BJ (cell line): ENCODE results near the gene SQOR. TPM values are rescaled to one million over a fixed set of nuclear protein-coding genes. Genes with fewer than 3 reads are reported as not detected.
A peak's percentile ranks its signal among the peaks of the same experiment; 100 is the strongest.

ENCODE experiments used
- CTCF ChIA-PET: fragments of 350-600 bp; formaldehyde crosslinking; extraction: SDS; loops from one replicate; lab custom pipeline; 2021; ENCODE audit warnings: antibody characterized with exemption, inconsistent platforms; lab: Yijun Ruan, JAX
- POLR2A ChIA-PET: fragments of 300-600 bp; sonication (Branson Sonifier 250); formaldehyde crosslinking; extraction: SDS; loops from one replicate; lab custom pipeline; 2021; ENCODE audit warnings: antibody characterized with exemption; lab: Charles Lee
- DNase-seq: peaks from one replicate; pipeline ENCODE4 v3.0.0-alpha.2; 2011; ENCODE audit warnings: low read depth
- H3K27me3 ChIP-seq: 2 replicates; pipeline ENCODE4 v1.6.0; 2011; ENCODE audit warnings: low read length; ENCODE audit not compliant: control insufficient read depth, insufficient read depth
- H3K36me3 ChIP-seq: 2 replicates; pipeline ENCODE4 v1.5.1; 2011; ENCODE audit warnings: low read length; ENCODE audit not compliant: control insufficient read depth, insufficient read depth
- H3K4me3 ChIP-seq: 2 replicates; pipeline ENCODE4 v1.5.1; 2011; ENCODE audit warnings: low read depth, mild to moderate bottlenecking, control low read depth, low read length
- polyA plus RNA-seq: library from polyadenylated mRNA; depleted of rRNA; stranded (reverse); fragments of >200 nt; gene quantifications from 2 replicates; pipeline ENCODE4 v1.2.3, GENCODE V29; 2011
- TF ChIP-seq, protein P1 (sequence below): IDR thresholded peaks from 2 replicates; pipeline ENCODE4 v1.5.1; 2011; ENCODE audit warnings: low read depth, mild to moderate bottlenecking, control low read depth, inconsistent platforms, low read length, moderate library complexity; ENCODE audit not compliant: insufficient read depth

The SQOR gene
- polyA plus RNA-seq, 1 experiment, result 40.6 TPM

DNA sequence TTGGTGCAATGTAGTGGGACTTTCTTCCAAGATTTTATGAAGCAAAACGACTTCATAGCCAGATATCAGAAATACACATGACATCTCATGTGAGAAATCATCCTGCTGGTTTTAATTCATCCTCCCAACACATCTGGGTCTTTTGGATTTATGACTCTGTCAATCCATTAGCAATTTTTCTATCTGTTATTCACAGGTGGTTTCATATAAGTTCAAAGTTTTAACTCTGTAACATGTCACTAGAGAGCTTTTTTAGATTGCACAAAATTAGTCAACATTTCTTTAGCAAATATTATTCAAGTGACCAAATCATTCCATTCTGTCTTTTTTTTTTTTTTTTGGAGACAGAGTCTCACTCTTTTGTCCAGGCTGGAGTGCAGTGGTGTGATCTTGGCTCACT lies 30.4 kb downstream of the SQOR start:
- POLR2A ChIA-PET, result no interaction called here
- no peaks in the 10 kb centered on the region for H3K27me3 ChIP-seq
- CTCF ChIA-PET, result interaction anchor here (0.6 to 2.4 kb wide), 4 partner anchors 18 to 207 kb away, joined by 3 to 5 read pairs (median 3); no protein-coding TSS in a partner anchor
- no peak overlapping the region for H3K4me3 ChIP-seq
- H3K36me3 ChIP-seq, result no peaks in the 10 kb centered on the region
- TF ChIP-seq, protein P1, sequence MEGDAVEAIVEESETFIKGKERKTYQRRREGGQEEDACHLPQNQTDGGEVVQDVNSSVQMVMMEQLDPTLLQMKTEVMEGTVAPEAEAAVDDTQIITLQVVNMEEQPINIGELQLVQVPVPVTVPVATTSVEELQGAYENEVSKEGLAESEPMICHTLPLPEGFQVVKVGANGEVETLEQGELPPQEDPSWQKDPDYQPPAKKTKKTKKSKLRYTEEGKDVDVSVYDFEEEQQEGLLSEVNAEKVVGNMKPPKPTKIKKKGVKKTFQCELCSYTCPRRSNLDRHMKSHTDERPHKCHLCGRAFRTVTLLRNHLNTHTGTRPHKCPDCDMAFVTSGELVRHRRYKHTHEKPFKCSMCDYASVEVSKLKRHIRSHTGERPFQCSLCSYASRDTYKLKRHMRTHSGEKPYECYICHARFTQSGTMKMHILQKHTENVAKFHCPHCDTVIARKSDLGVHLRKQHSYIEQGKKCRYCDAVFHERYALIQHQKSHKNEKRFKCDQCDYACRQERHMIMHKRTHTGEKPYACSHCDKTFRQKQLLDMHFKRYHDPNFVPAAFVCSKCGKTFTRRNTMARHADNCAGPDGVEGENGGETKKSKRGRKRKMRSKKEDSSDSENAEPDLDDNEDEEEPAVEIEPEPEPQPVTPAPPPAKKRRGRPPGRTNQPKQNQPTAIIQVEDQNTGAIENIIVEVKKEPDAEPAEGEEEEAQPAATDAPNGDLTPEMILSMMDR, result no peak
- DNase-seq, result no peak

DNA sequence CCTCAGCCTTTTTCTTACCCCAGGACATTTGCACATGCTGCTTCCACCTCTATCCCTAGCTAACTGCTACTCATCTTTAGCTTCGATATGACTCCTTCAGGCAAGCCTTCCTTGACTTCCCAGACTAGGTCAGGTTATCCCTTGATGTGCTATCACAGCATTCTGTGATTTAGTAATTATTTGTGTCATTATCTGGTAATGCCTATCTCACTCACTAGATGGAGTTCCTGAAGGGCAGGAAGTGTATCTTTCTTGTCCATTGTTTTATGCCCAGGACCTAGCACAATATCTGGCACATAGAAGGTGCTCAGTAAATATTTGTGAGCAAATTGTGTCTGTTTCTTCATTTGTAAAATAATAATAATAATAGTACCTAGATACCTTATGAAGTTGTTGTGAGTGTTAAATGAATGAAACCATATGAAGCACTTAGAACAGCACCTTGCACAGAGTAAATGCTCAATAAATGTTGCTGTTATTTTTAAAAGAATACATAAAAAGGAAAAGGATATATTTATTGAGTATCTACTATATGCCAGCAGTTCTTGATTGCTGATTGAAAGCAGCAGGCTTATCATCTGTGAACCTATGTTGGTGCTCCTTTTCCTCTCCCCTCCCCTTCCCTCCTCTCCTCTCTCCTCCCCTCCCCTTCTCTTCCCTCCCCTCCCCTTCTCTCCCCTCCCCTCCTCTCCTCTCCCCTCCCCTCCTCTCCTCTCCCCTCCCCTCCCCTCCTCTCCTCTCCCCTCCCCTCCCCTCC lies 31.5 kb downstream of the SQOR start:
- ChIA-PET CTCF (interaction anchor here (0.8 kb wide), 1 partner anchor 25 kb away, joined by 3 read pairs; no protein-coding TSS in a partner anchor), POLR2A (no interaction called here)
- Histone ChIP-seq H3K36me3 (no peaks in the 10 kb centered on the region), H3K4me3 (no peak overlapping the region), H3K27me3 (no peaks in the 10 kb centered on the region)
- TF ChIP-seq, protein P1, result 0 out of 2 replicates have a peak, but pooled peaks have one; percentile 3
- no peak for DNase-seq

DNA sequence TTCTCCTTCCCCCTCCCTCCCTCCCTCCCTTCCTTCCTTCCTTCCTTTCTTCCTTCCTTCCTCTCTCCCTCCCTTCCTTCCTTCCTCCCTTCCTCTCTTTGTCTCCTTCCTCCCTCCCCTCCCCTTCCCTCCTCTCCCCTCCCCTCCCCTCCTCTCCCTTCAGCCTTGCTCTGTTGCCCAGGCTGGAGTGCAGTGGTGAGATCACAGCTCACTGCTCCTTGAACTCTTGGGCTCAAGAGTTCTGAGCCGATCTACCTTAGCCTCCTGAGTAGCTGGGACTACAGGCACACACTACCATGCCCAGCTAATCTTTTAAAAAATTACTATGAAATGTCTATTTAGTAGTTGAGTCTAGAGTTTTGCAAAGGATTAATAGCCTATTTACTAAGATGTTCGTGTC lies 32.2 kb downstream of the SQOR start:
- ChIA-PET POLR2A (no interaction called here), CTCF (interaction anchor here (0.8 to 1.6 kb wide), 2 partner anchors 25 to 38 kb away, joined by 3 to 4 read pairs; no protein-coding TSS in a partner anchor)
- DNase-seq, result no peak
- H3K27me3 ChIP-seq, result no peaks in the 10 kb centered on the region
- peaks cover 2% of the 10 kb centered on the region; the same call in 1 of the 2 replicates for H3K36me3 ChIP-seq
- TF ChIP-seq, protein P1, result no peak
- no peak overlapping the region for H3K4me3 ChIP-seq

DNA sequence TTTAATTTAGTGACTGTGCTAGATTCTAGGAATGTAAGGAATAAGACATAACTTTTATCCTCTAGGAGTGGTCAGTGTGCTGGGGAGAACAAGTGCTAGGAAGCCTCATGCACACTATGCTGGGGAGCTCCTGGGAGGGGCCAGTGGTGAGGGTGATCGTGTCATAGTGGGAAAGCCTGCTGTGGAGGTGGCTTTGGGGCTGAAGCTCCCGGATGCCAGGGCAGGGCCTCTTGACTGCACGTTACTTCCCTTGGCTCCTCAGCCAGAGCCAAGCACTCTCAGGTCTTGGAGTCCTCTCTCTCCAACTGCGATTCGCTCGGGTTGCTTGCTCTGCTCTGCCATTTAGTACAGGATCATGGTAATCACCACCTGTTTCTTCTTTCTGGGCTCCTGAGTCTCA lies 33.6 kb downstream of the SQOR start:
- H3K27me3 ChIP-seq, result no peaks in the 10 kb centered on the region
- no peak overlapping the region for H3K4me3 ChIP-seq
- POLR2A ChIA-PET, result no interaction called here
- TF ChIP-seq, protein P1, result no peak
- CTCF ChIA-PET, result interaction anchor here (1.6 kb wide), 1 partner anchor 37 kb away, joined by 4 read pairs; no protein-coding TSS in a partner anchor
- no peak for DNase-seq
- peaks cover 2% of the 10 kb centered on the region; the same call in 1 of the 2 replicates for H3K36me3 ChIP-seq

DNA sequence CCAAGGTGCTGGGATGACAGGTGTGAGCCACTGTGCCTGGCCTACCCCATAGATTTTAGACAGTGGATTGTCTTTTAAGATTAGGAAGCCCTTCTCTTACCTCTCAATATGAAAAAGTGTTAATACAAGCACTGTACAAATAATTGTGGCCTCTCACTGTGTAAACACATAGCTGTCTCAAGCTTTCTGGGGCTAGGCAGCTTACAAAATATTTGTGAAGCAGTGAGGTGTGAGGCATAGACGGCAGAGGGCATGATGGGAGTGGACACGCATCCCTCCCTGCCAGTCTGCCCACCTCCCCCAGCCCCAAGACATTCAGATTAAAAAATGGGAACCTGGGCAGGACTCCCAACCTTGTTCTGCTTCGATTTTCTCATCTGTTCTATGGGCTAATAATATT lies 34.6 kb downstream of the SQOR start:
- TF ChIP-seq, protein P1, result no peak
- ChIA-PET POLR2A (no interaction called here), CTCF (interaction anchor here (1.3 to 1.5 kb wide), 2 partner anchors 9 to 36 kb away, joined by 5 read pairs; no protein-coding TSS in a partner anchor)
- no peak for DNase-seq
- Histone ChIP-seq H3K36me3 (peaks cover 2% of the 10 kb centered on the region; the same call in 1 of the 2 replicates), H3K4me3 (no peak overlapping the region), H3K27me3 (no peaks in the 10 kb centered on the region)
